HTR-8/SVneo (cell line): Measurements from ENCODE around the gene COL6A2.
A peak's percentile ranks its signal among the peaks of the same experiment; 100 is the strongest.
"Not testable (repeated sequence)": the region's sequence is repeated elsewhere in the genome, so short reads cannot be mapped to it uniquely, and the experiment has no call there.

Source experiments
- DNase-seq: peaks from one replicate; pipeline ENCODE4 v3.0.0; 2011; ENCODE audit warnings: low spot score, mixed read lengths; ENCODE audit not compliant: insufficient read length
- FAIRE-seq: peaks from 2 replicates; lab custom pipeline; 2011; peaks lifted over from hg19 to GRCh38; lab: Jason Lieb, UNC

Gene COL6A2

DNA sequence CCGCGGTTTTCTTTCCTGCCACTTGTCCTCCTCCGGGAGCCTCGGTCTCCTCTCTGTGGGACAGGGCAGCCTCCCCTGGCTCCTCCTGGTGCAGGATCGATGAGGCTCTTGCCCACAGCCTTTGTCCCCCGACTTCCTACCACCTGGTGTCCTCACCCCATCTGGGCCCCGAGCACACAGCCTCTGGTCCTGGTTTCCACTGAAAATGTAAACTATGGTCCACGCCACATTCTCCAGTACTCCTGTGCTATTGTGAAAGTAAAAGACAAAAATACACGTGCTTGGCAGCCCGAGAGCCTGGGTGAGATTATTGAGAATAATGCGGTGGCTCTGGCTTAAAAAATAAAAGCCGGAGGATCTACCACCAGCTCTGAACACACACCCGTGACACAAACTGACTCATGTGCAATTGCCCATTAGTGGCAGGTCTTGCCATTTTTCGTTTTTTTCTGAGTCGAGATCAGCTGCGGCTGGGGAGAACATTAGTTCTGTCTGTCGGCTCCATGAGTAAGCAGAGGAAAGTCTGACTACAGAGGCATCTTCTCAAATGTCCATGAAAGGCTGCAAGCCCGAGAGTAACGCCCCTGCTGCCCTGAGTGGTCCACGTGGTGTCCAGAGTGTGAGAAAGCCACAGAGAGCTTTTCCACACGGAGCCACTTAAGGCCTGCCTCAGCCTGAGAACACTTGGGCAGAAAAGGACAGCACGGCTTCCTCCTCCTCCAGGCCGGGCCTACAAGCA lies 5.7 kb upstream of the COL6A2 start:
- DNase-seq (no peak), FAIRE-seq (no peak)

DNA sequence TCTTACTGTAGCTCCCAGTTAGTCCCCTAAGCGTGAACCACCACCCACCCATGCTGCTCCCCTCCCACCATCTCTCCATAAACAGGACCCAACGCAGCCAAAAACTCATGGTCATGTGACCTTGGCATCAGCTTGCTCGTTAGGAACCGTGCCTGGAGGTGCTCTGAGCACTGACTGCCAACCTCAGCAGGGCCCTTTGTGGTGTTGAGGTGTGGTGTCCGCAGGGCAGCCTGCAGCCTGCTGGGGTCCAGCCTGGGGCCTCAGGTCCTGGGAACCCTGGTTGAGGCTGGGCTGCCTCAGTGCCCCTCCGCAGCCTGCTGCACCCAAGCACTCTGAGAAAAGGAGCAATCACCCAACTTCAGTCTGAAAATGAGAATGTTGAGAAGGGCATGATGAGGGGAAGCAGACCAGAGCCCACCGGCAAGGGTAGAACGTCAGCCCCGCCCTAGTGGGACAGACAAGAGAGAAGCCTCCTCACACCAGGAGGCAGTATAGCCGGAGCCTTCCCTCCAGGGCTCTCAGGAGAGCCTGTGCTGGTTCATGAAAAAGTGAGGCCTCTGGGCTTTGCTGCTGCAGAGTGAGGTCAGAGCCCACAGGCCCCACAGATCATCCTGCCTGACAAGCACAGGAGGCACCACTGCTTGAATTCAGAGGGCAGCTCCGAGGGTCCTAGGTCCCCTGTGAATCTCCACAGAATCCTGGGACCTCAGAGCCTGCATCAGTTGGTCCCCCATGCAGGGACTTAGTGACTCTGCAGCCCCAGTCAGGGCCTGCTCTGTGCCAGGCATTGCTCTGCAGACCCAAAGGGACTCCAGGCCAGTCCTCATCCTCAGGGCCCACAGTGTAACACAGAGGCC lies 4.9 kb upstream of the COL6A2 start:
- no peak for FAIRE-seq
- no peak for DNase-seq

DNA sequence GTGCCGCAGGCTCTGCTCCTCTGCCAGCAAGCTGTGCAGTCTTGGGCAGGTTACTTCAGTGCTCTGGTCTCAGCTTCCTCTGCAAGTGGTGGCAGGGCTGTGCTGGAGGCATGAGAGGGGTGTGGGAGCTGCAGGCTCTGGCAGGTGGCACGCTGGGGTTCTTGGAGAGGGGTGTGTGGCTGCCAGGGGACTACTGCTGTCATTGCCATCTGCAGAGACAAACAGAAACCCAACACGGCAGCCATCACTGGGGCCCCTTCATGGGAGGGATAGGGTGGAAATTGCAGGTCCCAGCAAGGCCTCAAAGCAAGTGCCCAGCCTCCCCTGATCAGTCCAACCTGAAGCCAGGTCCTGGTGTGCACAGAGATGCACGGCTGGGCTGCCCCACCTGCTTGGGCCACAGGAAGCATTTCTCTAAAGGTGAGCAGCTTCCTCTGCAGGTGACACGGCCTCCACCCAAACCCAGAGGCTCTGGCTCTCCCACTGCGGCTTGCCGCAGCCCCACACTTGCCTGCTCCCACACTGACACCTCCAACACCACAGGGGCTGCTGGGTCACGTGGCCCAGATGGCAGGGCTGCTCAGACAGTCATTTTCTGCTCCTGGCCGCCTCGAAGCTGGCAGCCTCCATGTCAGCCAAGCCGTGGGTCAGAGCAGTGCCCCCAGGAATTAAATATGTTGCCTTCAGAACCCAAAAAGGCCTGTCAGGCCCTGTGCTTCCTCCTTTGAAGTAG lies 4.1 kb upstream of the COL6A2 start:
- no peak for DNase-seq
- no peak for FAIRE-seq

DNA sequence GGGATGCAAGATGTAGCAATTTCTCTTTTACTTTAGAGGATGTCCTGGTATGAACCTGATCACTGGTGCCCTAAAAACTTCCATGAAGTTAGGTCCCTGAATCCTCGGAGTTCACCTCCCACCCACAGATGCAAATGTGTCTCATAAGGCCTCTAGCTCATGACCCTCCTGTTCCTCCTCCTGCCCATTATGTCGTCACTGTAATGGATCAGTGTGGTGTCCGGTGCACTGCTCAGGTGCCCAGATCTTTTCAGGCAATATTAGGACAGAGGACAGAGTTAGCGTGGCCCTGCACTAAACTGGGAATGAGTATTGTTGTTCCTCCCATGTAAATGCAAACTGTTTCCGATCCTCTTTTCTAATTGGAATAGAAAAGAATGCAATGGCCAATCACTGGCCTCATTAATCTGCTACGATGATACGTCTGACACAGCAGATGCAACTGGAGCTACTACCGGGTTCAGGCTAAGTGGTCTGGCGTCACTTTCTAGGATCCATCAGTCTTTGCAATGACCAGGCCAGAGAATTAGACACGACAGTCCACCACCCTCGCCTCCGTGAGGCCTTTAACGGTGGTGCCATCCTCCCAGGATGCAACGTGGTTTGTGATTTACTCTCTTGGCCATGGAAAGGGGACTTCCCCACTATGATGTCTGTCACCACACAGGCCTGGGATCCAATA lies 3.4 kb upstream of the COL6A2 start:
- DNase-seq (no peak), FAIRE-seq (no peak)

DNA sequence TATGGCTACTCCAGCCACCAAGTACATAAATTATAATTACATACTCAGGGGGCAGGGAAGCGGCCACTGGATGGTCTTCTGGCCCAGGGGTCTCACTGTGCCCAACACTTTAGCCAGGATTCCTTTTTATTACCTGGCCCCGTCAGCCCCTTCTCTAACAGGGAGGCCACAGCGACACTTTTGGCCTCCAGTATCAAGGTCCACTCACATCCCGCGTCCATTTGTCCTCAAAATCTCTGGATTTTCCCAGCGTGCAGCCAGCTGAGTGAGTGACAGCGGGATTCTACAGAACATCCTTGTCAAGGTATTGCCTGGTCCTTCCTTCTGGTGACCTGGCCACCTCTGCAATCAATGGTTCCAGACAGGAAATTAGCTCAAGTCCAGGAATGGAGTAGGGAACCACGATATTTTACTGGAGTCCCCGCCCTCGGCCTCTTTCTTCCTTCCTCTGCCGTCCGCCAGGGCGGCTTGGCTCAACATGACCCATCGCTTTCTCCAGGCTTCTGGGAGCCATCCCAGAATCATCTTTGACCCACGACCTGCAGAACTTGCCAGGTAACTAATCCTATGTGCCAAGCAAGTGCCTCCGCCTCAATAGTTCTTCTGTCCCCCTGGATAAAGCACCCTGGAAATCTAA lies 2.7 kb upstream of the COL6A2 start:
- FAIRE-seq (no peak), DNase-seq (no peak)

DNA sequence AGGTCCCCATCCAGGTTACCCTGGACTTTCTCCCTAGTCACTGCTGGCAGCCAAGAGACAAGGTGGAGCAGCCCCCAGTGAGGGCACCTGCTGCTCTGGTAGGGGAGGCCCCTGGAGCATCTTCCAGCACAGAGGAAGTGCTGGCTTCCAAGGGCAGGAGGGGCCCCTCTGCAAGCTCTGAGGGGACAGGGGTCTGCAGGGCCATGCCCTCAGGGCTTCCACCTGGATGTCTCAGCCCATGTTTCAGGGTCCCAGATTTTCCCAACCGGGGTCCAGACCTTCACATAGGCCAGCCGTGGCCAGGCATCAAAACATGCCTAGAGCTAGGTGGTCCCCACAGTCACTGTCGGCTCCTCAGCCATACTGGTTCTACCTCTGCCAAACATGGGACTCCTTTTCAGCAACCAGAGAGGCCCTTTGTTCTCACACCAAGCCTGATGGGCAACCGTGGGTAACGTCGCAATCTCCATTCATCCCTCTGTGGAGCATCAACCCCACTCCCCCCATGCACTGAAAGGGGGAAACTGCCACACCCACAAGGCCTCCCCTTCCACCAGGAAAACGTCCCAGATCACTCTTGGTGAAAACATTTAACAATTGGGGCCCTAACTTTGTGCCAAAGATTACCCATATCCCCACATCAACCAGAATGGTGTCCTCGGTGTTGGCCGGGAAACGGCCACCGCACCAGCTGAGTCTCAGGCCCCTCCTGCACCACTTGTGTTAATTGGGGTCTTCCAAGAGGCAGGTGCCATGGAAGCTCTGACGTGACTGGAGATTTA lies 1.9 kb upstream of the COL6A2 start:
- DNase-seq, result no peak
- FAIRE-seq, result no peak

DNA sequence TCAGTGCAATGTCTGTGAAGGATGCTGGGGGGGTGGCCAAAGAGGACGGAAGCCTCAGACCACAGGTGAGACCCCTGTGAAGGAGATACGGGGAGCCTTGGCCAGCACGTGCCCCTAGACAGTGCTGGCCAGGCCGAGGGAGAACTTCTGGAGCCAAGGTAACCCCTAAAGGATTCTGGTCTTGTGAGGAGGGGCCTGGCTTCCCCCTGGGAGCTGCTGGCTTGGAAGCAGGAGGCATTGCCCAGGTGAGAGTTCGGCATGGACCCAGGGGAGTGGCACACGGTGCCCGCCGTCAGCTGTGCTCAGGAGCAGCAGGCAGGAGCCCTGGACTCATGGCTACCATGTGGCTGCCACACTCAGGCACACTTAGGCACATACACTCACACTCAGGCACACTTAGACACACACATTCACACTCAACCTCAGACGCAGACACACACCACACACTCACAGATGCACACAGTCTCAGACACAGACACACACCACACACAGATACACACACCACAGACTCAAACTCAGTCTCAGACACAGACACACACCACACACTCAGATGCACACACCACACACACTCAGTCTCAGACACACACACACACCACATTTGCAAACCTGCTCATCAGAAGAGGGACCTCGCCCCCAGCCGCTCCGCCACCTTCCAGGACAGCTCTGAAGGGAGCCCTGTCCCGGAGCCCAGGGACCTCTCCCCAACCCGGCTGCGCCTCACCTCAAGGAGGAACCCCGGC lies 1.1 kb upstream of the COL6A2 start:
- DNase-seq, result no peak

DNA sequence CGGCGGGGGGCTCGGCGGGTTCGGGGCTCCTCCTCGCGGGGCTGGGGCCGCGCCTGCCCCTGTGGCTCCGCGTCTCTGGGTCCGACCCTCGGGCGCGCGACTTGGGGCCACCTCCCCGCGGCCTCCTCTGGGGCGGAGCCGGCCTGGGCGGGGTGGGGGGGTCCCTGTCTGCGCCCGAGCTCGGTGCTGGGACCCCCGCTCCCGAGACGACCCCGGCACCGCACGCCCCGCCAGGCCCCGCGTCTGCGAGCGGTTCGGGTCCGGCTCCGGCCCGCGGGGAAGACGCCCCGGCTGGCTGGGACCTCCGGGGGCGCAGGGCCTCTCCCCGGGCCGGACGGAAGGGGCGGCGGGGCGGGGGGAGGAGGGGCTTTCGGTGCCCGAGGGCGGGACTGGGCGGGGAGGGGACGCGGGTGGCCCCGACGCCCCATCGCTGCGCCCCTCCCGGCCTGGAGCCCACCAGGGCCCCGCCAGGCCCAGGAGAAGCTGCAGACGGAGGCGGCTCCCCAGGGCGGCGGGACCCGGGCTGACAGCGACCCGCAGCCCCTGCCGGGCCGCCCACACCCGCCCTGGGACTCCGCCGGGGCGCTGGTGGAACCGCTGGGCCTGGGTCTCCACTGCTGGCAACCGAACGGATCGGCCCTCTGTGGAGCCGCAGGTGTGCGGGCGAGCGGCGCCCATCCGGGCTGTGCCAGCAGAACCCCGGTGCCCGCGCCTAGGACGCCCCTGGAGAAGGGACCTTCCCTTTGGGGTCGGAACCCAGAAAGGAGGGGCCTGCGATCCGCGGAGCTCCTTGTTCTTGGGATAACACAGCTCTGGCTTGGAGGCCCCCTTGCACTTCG lies 610 bp downstream of the COL6A2 start:
- DNase-seq, result no peak
- FAIRE-seq, result no peak

More for the DNA sequence above, 1.1 kb upstream of the COL6A2 start:
- FAIRE-seq, result peak; percentile 93

DNA sequence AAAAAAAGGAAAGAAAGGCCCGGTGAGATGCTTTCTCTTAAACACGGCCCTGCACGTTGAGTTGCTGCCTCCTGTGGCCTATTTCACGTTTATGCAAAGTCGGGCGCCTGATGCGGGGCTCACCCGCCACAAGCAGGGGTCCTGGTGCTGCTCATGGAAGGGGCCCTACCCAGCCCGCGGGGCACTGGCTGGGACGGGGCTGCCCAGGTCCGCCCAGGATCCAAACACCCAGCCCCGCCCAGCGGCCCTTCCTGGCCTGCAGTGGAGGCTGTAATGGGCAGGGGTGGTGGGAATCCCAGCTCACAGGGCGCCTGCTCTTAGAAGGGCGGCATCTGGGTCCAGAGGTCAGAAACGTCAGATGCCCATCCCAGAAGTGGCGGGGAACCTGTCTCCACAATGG lies 1.6 kb downstream of the COL6A2 start:
- DNase-seq, result no peak
- FAIRE-seq, result no peak

DNA sequence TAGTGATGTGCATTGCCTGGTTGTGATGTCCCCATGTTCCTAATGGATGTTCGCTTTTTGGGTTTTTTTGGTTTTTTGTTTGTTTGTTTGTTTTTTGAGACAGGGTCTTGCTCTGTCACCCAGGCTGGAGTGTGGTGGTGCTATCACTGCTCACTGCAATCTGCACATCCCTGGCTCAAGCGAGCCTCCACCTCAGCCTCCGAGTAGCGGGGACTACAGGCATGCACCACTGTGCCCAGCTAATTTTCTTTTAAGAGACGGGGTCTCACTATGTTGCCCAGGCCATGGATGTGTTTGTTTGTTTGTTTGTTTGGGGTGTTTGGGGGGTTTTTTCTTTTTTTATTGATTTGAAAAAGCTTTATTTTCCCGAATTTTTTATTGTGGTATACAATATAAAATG lies 2.1 kb downstream of the COL6A2 start:
- no peak for DNase-seq
- no peak for FAIRE-seq

DNA sequence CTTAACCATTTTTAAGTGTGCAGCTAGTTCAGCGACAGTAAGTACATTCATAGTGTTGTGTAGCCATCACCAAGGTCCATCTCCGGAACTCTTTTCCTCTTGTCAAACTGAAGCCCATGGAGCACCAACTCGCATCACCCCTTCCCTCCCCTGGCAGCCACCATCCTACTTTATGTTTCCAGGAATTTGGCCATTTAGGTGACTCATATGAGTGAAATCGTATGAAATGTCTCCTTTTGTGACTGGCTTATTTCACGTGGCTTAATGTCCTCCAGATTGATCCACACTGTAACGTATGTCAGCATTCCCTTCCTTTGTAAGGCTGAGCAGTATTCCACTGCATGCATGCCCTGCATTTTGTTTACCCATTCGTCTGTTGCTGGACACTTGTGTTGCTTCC lies 2.5 kb downstream of the COL6A2 start:
- FAIRE-seq, result peak; percentile 74
- no peak for DNase-seq

DNA sequence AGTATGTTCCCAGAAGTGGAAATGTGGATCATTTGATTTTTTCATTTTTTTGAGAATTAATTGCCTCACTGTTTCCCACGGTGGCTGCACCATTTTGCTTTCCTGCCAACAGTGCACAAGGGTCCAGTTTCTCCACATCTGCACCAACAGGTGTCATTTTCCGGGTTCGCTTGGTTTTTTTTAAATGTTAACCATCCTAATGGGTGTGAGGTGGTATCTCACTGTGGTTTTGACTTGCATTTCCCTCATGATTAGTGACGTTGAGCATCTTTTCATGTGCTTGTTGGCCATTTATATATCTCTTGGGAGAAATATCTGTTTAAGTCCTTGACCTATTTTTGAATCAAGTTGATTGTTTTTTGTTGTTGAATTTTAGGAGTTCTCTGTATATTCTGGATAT lies 3.0 kb downstream of the COL6A2 start:
- no peak for DNase-seq
- no peak for FAIRE-seq

DNA sequence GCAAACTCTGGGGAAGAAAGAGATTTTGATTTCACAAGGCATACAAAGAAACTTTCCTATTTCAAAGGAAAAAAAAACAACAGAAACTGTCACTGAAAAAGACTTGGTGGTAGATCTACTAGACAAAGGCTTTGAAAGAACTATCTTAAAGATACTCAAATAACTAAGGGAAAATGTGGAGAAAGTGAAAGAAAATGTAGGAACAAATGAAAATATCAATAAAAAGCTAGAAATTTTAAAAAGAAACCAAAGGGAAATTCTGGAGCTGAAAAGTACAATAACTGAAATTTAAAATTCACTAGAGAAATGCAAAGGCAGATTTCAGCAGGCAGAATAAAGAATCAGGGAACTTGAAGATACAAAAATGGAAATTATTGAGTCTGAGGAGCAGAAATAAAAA lies 6.2 kb downstream of the COL6A2 start:
- FAIRE-seq, result no peak
- DNase-seq, result no peak

DNA sequence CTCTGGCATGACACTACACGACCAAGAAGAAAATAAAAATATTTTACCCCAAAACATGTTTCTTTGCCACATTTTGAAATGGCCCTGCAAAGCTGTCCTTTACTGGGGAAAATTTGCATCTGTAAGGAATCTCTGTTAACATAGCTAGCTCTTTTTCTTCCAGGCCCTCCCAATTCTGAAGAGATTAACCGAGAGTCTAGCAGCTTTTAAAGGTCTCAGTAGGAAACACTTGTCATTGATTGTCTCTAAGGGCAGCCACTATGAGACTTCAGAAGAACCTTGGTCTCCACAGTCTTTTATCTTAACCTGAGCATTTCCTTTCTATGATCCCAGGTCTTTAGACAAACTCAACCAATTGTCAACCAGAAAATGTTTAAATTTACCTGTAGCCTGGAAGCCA lies 9.5 kb downstream of the COL6A2 start:
- DNase-seq, FAIRE-seq: not testable (repeated sequence)

DNA sequence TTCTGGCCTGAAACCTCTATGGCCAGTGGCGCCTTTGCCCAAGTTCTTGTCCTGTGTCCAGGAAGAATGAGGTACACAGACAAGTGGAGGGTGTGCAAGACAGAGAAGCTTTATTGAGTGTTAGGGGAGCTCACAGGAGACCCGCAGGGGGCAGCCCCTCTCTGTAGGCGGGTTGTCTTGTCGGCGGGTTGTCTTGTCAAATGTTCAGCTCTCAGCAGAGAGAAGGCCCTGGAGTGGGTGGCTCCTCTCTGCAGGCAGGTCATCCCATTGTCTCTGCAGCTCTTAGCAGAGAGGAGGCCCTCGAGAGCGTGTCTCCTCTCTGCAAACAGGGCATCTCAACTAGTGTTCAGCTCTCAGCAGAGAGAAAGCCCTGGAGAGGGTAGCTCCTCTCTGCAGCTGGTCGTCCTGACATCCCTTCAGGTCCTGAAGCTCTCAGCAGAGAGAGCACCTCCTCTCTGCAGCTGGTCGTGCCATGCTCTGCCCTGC lies 11.0 kb downstream of the COL6A2 start:
- no peak for DNase-seq
- FAIRE-seq, result no peak

DNA sequence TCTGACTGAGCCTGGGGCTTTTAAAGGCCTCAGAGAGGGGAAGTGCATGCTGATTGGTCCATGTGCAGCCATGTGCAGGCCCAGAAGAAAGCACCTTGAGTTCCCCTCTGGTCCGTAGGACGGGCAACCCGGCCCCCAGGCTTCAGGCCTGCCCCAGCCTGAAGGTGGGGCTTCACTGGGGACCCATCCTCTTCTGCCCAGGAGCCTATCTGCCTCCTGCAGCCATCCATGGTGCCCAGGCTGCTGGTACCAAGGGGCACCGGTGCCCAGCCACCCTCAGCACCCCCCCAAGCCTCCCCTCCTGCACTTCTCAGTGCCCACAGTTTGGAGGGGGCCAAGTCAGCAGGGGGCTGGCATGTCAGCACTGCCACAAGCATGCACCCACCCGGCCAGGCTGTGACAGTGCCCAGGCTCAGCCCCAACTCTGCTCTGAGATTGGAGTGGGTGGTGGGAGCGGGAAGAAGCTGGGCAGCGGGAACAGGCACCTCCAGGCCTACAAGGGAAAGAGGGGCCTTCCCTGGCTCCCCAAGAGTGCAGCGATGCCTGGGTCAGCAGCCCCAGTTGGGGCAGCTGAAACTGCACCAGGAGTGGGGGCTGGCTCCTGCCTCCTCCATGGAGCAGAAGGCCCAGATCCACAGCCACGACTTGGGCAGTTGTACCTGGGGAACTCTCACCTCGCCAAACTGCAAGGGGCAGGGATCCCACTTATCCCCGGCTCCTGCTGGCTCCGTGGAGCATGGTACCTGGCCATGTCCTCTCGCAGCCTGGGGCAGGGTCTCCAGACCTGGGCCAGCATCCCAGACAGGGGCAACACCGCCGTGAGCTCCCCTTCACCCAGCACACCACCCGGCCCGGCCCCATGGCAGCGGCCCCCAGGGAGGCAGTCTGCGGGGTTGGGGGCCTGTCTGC lies 11.7 kb downstream of the COL6A2 start:
- DNase-seq (no peak), FAIRE-seq (no peak)
